GM18498 (cell line): ENCODE results near the gene RNF225.
"Not testable (repeated sequence)": the region's sequence is repeated elsewhere in the genome, so short reads cannot be mapped to it uniquely, and the experiment has no call there.

Experiments
- ATAC-seq: cut with Tn5 transposase; IDR thresholded peaks from one replicate; pipeline ENCODE4 v1.9.1; 2021; ENCODE audit warnings: mild to moderate bottlenecking, moderate library complexity; ENCODE audit not compliant: unreplicated experiment

RNF225 gene

GRCh38 chr19:58395220-58395978 is at the start of gene RNF225:
Gene RNF225, plus strand, starts transcription at chr19:58395656. Its CDS starts 434 bp downstream, at chr19:58396090.
- no peak for ATAC-seq

- peak; percentile 90 for ATAC-seq
These were observed 48.2 kb upstream of the RNF225 start for GRCh38 chr19:58346961-58347929.

DNA sequence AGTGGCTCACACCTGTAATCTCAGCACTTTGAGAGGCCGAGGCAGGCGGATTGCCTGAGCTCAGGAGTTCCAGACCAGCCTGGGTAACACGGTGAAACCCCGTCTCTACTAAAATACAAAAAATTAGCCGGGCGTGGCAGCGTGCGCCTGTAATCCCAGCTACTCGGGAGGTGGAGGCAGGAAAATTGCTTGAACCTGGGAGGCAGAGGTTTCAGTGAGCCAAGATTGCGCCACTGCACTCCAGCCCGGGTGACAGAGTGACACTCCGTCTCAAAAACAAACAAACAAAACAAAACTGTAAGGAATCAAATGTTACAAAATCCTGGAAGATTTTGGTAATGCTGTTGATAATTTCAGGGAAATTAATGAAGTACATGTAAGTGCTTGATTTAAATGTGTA is 47.4 kb upstream of the RNF225 start:
- ATAC-seq, result not testable (repeated sequence)

GRCh38 chr19:58349590-58349989 is 45.9 kb upstream of the RNF225 start:
- ATAC-seq, result no peak

DNA sequence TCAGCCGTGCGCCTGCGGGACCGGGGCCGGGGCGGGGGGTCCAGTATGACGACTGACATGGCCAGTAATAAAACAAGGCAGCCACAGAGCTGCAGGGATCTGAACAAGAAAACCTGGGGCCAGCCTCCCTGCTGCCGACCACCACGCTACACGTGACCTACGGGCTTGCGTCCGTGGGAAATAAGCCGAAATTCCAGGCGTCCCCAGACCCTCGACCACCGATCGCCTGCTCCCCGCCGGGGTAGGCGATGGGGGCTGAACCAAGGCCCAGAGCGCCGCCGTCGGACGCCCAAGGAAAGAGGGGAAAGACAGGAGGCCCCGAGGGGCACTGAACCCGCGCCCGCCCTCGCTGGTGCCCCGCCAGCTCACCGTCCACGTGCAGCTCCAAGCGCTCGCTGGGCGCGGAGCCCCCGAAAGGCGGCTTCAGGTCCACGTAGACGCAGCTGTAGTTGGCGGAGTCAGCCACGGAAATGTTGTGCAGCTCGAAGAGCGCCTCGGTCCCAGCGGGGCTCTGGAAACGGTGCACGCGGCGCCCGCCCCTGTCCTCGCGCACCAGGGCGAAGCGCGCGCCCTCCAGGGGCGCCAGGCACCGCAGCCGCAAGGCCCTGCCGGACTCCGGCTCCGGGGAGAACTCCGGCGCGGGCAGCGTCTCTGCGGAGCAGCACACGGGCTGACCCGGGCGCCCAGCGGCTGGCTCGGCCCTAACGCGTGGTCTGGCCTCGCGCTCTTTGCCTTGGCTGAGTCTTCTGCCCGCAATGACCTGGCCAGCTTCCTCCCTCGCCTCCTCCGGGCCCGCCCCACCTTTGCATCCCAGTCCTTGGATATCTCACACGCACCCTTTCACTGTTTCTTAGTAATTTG is 45.2 kb upstream of the RNF225 start:
- no peak for ATAC-seq

DNA sequence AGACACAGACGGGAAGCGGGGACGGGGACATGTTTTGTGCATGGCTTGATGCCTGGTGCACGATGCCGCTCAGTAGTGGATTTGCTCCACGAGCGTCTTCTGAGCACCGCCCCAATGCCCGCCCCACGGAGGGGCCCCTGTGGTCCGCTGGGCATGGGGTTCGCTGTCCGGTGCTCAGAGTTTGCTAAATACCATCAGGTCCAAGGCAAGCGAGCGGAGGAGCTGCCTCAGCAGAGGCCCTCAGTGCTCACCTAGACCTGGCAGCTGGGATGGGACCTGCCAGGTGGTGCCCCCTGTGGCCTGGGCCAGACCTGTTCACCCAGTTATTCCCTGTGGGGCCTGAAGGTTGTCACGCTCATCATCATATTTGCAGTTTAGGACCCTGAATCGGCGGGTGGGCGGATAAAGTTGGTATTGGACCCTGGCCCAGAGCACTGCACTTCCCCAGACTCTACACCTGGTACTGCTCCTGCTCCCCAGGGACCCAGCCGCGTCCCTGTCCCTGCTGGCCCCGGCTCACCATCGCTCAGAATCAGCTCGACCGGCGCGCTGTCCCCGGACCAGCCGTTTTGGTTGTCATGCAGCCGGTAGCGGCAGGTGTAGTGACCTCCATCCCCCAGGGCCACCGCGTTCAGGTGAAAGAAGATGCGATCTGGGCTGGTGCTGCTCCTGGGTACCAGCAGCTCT is 44.4 kb upstream of the RNF225 start:
- ATAC-seq, result no peak

DNA sequence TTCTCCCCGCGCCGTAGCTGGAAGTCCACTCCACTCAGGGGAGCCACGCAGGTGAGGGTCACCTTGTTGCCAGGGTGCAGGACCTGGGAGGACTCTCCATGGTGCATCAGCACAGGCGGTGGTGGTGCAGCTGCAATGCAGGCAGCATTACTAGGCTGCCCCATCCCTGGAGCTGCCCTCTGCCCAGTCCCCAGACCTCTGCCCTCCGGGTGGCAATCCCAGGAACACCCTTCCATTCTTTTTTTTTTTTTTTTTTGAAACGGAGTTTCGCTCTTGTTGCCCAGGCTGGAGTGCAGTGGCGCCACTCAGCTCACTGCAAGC is 43.9 kb upstream of the RNF225 start:
- ATAC-seq, result no peak

GRCh38 chr19:58351990-58352755 is 43.3 kb upstream of the RNF225 start:
- no peak for ATAC-seq

GRCh38 chr19:58352760-58353671 is 42.4 kb upstream of the RNF225 start, which contains the start of gene A1BG:
Gene A1BG, minus strand, starts transcription at chr19:58353492. Its CDS starts 55 bp downstream, at chr19:58353437.
- no peak for ATAC-seq

- ATAC-seq, result no peak
These were observed 41.6 kb upstream of the RNF225 start for GRCh38 chr19:58353717-58354477.

DNA sequence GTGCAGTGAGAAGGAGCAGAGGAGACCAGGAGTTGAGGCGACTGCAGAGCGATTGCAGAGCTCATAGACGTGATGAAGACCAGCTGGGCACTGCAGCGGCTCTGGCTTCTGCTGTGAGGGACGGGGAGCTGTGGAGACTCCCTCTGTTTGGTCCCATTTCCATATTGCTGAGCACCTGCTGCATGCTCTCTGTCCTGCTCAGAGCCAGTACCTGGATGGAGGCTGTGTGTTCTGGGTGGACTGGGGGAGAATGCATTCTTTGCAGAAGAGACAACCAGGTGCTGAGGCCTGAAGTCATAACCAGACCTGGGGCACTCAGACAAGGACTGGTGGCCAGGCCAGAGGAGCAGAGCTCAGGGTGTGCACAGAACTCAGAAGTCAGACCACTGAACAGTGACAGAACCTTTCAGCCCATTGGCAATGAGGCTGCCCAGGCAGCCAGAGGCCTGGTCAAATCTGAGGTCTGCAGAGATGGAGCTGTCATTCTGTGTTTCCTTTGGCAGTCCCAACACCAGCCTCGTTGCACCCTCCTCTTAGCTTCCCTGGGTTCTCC is 40.9 kb upstream of the RNF225 start:
- no peak for ATAC-seq

DNA sequence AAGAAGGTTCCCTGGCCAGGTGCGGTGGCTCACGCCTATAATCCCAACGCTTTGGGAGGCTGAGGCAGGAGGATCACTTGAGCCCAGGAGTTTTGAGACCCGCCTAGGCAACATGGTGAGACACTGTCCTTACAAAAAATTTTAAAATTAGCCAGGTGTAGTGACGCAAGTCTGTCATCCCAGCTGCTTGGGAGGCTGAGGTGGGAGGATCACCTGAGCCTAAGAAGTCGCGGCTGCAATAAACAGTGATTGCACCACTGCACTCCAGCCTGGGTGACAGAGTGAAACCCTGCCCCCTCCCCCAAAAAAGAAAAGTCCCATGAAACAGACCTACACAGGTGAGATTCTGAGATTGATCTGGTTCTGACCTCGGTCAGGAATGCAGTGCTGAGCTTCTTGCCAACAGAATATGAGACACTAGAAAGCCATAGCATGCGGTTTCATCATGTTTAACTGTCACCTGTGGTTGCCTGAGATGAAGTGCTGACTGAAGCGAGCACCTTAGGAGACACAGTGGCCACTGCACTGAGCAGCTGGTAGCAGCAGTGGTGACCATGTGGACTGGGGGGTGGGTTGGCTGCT is 40.1 kb upstream of the RNF225 start:
- ATAC-seq, result no peak

- no peak for ATAC-seq
These were observed 39.3 kb upstream of the RNF225 start for GRCh38 chr19:58355908-58356765.

DNA sequence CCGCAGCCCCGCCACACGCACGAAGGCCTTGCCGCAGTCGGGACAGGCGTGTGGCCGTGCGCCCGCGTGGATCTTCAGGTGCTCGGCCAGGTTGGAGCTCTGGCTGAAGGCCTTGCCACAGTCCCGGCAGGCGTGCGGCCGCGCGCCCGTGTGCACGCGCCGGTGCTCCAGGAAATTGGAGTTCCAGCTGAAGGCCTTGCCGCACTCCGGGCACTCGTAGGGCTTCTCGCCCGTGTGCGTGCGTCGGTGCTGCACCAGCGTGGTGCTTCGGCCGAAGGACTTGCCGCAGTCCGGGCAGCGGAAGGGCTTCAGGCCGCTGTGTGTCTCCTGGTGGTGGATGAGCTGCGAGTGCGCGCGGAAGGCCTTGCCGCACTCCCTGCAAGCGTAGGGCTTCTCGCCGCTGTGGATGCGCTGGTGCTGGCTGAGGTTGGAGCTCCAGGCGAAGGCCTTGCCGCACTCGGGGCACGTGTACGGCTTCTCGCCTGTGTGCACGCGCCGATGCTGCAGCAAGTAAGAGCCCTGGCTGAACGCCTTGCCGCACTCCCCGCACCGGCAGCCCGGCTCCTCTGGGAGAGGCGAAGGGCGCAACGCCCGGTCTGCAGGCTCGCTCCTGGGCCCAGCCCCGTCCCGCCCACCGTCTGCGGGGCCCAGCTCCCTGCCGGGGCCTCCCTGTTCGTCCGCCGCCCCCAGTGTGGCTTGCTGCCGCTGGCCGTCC is 38.5 kb upstream of the RNF225 start:
- ATAC-seq, result no peak

DNA sequence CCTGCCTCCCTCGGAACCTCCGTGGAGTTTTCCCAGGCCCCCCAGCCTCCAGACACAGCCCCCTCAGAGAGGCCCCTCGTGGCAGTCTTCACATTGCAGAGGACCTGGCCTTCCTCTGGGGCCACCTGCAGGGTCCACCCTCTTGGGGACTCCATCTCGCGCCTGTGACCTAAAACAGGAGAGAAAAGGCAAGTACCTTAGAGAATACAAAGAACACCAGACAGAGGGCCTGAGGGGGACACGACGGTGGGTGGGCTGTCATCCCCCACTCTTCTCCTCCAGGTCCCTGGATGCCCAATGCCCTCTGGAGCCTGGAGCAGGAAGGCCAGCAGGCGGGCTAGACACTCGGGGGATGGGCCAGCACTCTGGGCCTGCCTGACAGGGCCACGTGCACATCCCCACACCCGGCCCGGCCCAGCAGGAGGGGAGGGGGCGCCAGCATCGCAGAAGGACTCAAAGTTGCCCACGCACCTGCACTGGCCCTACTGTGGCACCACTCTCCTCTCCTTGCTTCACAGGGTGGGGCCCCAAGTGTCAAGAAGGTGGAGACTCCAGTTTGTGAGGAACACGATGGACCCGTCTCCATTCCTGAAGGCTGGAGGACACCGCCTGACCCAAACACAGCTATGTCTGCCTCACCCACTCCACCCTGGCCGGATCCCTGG is 37.8 kb upstream of the RNF225 start:
- ATAC-seq, result no peak
